Measurements from ENCODE around the gene SPSB4.
"Not testable (repeated sequence)": the region's sequence is repeated elsewhere in the genome, so short reads cannot be mapped to it uniquely, and the experiment has no call there.

SPSB4 gene

DNA sequence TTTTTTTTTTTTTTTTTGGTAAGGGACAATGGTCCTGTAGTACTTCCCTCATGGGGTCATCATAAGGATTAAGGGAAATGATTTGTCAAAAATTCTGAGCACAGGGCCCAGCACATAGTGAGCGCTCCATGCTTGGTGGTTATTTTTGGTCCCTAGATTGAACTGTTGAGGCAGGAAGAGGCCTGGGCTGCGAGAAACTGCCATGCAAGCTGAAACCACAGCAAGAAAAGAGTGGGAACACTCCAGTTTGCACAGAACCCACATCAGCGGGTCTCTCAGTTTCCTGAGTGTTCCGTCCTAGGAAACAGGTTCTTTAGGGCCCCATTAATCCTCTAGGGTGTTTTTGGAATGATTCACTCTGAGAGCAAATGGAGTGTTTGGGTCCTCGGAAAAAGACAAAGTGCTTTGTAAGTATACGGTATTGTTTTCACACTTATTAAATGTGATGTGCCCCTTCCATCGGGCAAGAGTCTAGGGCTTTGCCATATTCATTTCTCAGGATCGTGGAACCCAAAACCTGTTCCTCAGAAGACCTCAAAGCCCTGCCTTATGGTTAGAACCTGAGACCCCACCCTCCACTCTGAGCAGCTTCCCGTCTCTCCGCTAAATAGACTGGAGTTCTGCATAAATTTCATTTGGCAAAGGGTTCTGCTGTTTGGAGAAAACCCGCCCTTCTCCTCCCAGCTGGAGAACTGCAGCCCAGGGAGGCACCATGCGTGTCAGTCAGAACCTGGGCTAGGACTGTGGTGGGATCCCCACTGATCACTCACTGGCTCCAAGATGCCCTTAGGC, 60.4 kb downstream of the SPSB4 start:
- no peak overlapping the region for H3K4me2 ChIP-seq (ENCODE audit: low read depth, low read length, poor library complexity, severe bottlenecking)
- no peak overlapping the region for H2AFZ ChIP-seq (ENCODE audit: low read depth, low read length, severe bottlenecking)
- TF ChIP-seq, protein P1, sequence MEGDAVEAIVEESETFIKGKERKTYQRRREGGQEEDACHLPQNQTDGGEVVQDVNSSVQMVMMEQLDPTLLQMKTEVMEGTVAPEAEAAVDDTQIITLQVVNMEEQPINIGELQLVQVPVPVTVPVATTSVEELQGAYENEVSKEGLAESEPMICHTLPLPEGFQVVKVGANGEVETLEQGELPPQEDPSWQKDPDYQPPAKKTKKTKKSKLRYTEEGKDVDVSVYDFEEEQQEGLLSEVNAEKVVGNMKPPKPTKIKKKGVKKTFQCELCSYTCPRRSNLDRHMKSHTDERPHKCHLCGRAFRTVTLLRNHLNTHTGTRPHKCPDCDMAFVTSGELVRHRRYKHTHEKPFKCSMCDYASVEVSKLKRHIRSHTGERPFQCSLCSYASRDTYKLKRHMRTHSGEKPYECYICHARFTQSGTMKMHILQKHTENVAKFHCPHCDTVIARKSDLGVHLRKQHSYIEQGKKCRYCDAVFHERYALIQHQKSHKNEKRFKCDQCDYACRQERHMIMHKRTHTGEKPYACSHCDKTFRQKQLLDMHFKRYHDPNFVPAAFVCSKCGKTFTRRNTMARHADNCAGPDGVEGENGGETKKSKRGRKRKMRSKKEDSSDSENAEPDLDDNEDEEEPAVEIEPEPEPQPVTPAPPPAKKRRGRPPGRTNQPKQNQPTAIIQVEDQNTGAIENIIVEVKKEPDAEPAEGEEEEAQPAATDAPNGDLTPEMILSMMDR (IDR thresholded peaks at IDR 0.05; ENCODE audit: insufficient read depth, low read length, poor library complexity, severe bottlenecking), result no peak
- TF ChIP-seq EZH2phosphoT487 (conservative IDR thresholded peaks at IDR 0.05; ENCODE audit: low read length), result no peak

DNA sequence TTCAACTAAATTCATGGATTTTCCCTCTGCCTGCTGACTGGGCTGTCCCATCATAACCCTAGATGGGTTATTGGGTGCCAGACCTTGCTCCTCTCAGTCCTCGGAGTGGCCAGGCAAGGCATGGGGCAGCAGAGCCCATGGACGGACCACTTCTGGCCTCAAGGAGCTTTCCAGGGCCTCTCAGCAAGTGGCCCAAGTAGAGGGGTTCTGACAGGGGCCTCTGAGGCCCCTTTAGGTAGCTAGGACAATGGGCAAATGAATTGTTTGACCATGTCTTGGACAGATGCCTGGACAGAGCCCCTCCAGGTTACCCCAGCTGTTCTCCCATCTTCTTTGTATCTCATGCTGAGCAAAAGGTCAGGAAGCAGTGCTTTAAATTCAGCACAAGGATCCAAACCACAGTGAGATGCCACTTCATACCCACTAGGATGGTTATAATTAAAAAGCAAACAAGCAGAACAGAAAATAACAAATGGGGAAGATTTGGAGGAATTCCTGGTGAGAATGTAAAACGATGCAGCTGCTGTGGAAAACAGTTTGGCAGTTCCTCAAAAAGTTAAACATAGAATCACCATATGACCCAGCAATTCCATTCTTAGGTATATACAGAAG, 61.6 kb downstream of the SPSB4 start:
- Histone ChIP-seq H3F3A (ENCODE audit: insufficient read depth) (no peaks in the 10 kb centered on the region), H3K4me3 (ENCODE audit: insufficient read depth, low read length, poor library complexity, severe bottlenecking) (no peak overlapping the region), H4K20me1 (ENCODE audit: low read depth, low read length) (no peaks in the 10 kb centered on the region), H3K27ac (ENCODE audit: low read depth, low read length) (no peak overlapping the region), H3K9me3 (ENCODE audit: insufficient read depth, low read length) (no peaks in the 10 kb centered on the region), H3K79me2 (ENCODE audit: insufficient read depth, low read length) (no peaks in the 10 kb centered on the region), H3K9ac (ENCODE audit: low read length) (no peak overlapping the region), H3K27me3 (ENCODE audit: low read length) (no peaks in the 10 kb centered on the region), H3K4me2 (ENCODE audit: low read depth, low read length, poor library complexity, severe bottlenecking) (no peak overlapping the region), H3K36me3 (ENCODE audit: low read length) (no peaks in the 10 kb centered on the region), H2AFZ (ENCODE audit: low read depth, low read length, severe bottlenecking) (no peak overlapping the region), H3K9me2 (replicated peaks; ENCODE audit: insufficient read depth, low read length) (no peaks in the 10 kb centered on the region)
- TF ChIP-seq, protein P1 (IDR thresholded peaks at IDR 0.05; ENCODE audit: insufficient read depth, low read length, poor library complexity, severe bottlenecking), result no peak
- no peak for TF ChIP-seq EZH2phosphoT487 (conservative IDR thresholded peaks at IDR 0.05; ENCODE audit: low read length)

More for the DNA sequence above, 60.4 kb downstream of the SPSB4 start:
- Histone ChIP-seq H3K4me3 (ENCODE audit: insufficient read depth, low read length, poor library complexity, severe bottlenecking) (no peak overlapping the region), H3K9me3 (ENCODE audit: insufficient read depth, low read length) (no peaks in the 10 kb centered on the region), H3K27ac (ENCODE audit: low read depth, low read length) (no peak overlapping the region), H3K79me2 (ENCODE audit: insufficient read depth, low read length) (no peaks in the 10 kb centered on the region), H3F3A (ENCODE audit: insufficient read depth) (no peaks in the 10 kb centered on the region), H3K36me3 (ENCODE audit: low read length) (no peaks in the 10 kb centered on the region), H3K9ac (ENCODE audit: low read length) (no peak overlapping the region), H3K9me2 (replicated peaks; ENCODE audit: insufficient read depth, low read length) (no peaks in the 10 kb centered on the region), H4K20me1 (ENCODE audit: low read depth, low read length) (no peaks in the 10 kb centered on the region), H3K27me3 (ENCODE audit: low read length) (no peaks in the 10 kb centered on the region)

DNA sequence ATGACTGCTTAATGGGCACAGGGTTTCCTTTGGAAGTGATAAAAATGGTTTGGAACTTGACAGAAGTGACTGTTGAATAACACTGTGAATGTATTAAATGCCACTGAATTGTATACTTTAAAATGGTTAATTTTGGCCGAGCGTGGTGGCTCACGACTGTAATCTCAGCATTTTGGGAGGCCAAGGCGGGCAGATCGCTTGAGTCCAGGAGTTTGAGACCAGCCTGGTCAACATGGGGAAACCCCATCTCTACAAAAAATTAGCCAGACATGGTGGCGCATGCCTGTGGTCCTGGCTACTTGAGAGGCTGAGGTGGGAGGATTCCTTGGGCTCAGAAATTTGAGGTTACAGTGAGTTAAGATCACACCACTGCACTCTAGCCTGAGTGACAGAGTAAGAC, 62.5 kb downstream of the SPSB4 start:
- not testable (repeated sequence) for H3F3A ChIP-seq (ENCODE audit: insufficient read depth)

DNA sequence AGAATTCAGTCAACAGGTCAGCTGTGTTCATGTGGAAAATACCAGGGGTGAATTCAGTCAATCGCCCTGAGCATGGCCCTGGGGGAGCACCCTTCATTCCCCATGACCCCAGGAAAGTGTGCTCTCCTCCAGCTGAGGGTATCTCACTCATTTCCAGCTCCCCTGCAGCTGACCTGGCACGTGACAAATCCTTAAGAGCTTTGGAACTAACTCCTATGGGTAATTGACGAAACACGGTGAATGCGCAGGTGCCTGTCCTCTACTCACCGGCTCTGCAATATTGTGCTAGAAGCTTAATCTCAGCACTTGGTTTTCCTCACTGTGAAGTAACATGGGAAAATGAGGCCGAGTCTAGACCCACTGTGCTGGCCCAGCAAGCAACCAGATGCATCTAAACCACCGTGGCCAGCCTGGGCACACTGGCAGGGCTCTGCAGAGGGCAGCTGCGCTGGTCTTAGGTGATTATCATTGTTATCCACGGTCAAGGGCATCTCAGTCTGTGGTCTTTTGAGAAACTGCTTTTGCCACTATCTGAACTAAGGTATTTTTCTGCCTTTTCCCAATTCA, 63.1 kb downstream of the SPSB4 start:
- H3K4me3 ChIP-seq (ENCODE audit: insufficient read depth, low read length, poor library complexity, severe bottlenecking), result no peak overlapping the region
- no peak overlapping the region for H3K27ac ChIP-seq (ENCODE audit: low read depth, low read length)
- H3K4me2 ChIP-seq (ENCODE audit: low read depth, low read length, poor library complexity, severe bottlenecking), result no peak overlapping the region
- no peaks in the 10 kb centered on the region for H3K27me3 ChIP-seq (ENCODE audit: low read length)
- no peak for TF ChIP-seq EZH2phosphoT487 (conservative IDR thresholded peaks at IDR 0.05; ENCODE audit: low read length)
- TF ChIP-seq, protein P1 (IDR thresholded peaks at IDR 0.05; ENCODE audit: insufficient read depth, low read length, poor library complexity, severe bottlenecking), result no peak
- no peaks in the 10 kb centered on the region for H3K36me3 ChIP-seq (ENCODE audit: low read length)
- H3K9ac ChIP-seq (ENCODE audit: low read length), result no peak overlapping the region
- H3K79me2 ChIP-seq (ENCODE audit: insufficient read depth, low read length), result no peaks in the 10 kb centered on the region
- no peaks in the 10 kb centered on the region for H3F3A ChIP-seq (ENCODE audit: insufficient read depth)
- H3K9me3 ChIP-seq (ENCODE audit: insufficient read depth, low read length), result no peaks in the 10 kb centered on the region
- H4K20me1 ChIP-seq (ENCODE audit: low read depth, low read length), result no peaks in the 10 kb centered on the region
- H3K9me2 ChIP-seq (replicated peaks; ENCODE audit: insufficient read depth, low read length), result no peaks in the 10 kb centered on the region
- H2AFZ ChIP-seq (ENCODE audit: low read depth, low read length, severe bottlenecking), result no peak overlapping the region

More for the DNA sequence above, 62.5 kb downstream of the SPSB4 start:
- H3K27ac ChIP-seq (ENCODE audit: low read depth, low read length); H3K79me2 ChIP-seq (ENCODE audit: insufficient read depth, low read length); H3K9me3 ChIP-seq (ENCODE audit: insufficient read depth, low read length); H3K27me3 ChIP-seq (ENCODE audit: low read length); H3K9ac ChIP-seq (ENCODE audit: low read length); H4K20me1 ChIP-seq (ENCODE audit: low read depth, low read length); H3K4me2 ChIP-seq (ENCODE audit: low read depth, low read length, poor library complexity, severe bottlenecking); H3K36me3 ChIP-seq (ENCODE audit: low read length); H2AFZ ChIP-seq (ENCODE audit: low read depth, low read length, severe bottlenecking); H3K4me3 ChIP-seq (ENCODE audit: insufficient read depth, low read length, poor library complexity, severe bottlenecking); H3K9me2 ChIP-seq (replicated peaks; ENCODE audit: insufficient read depth, low read length): not testable (repeated sequence)
